GM23248 (cell line): Measurements from ENCODE around the gene SOBP.

Experiments
- EZH2 ChIP-seq: fragments of 200-600 bp; sonication (generic); IDR thresholded peaks from 2 replicates; pipeline ENCODE4 v1.6.1; 2018; ENCODE audit warnings: antibody characterized with exemption, mild to moderate bottlenecking; ENCODE audit not compliant: insufficient read depth, poor library complexity, severe bottlenecking
- EZH2phosphoT487 ChIP-seq: fragments of 200-600 bp; sonication (generic); IDR thresholded peaks from 2 replicates; pipeline ENCODE4 v1.6.1; 2018; ENCODE audit warnings: antibody characterized with exemption, moderate library complexity, mild to moderate bottlenecking, low read depth; ENCODE audit not compliant: insufficient read depth

- TF ChIP-seq EZH2 (no peak), EZH2phosphoT487 (no peak)
Observed at GRCh38 chr6:107447663-107448216, 42.2 kb upstream of the SOBP start.
